Body of pancreas (tissue), 4 donors: ENCODE data around the gene CARD14. TPM values are rescaled to one million over a fixed set of nuclear protein-coding genes. Genes with fewer than 3 reads are reported as not detected.

Experiments used
- ATAC-seq: fragments of 150-250 bp; one replicate; pipeline ENCODE4 v1.9.1; 2016
- DNase-seq, 4 donors: peaks; one replicate each; pipeline ENCODE4 v3.0.0-alpha.2; 2019
- H3K27ac ChIP-seq, 4 donors: fragments of 200-600 bp; sonication (generic); 1 replicate in 3 of 4; 2 replicates in 1 of 4; pipeline versions ENCODE4 v1.5.1 to v1.6.1; 2016 to 2019; ENCODE audit warnings: mild to moderate bottlenecking in 1 of 4, mixed read lengths in 1 of 4, moderate library complexity in 1 of 4
- H3K27me3 ChIP-seq, 2 donors: fragments of 200-600 bp; sonication (generic); one replicate each; pipeline ENCODE4 v1.6.0; 2016; ENCODE audit warnings: mild to moderate bottlenecking in 1 of 2
- H3K36me3 ChIP-seq, 2 donors: fragments of 200-600 bp; sonication (generic); replicated peaks in 1 of 2; 2 replicates each; pipeline ENCODE4 v1.5.1; 2016; ENCODE audit warnings: low read depth in 2 of 2; ENCODE audit not compliant: insufficient read depth in 1 of 2
- H3K4me1 ChIP-seq: fragments of 200-600 bp; sonication (generic); one replicate; pipeline ENCODE4 v1.6.0; 2016
- H3K4me3 ChIP-seq, 2 donors: fragments of 200-600 bp; sonication (generic); 1 replicate in 1 of 2; 2 replicates in 1 of 2; pipeline ENCODE4 v1.5.1; 2016 to 2019
- H3K9me3 ChIP-seq, 3 donors: fragments of 200-600 bp; sonication (generic); 1 replicate in 2 of 3; 2 replicates in 1 of 3; pipeline ENCODE4 v1.5.1; 2016
- POLR2A ChIP-seq, 3 donors: fragments of 450-650 bp; IDR thresholded peaks; one replicate each; pipeline ENCODE4 v1.6.1; 2016; ENCODE audit warnings: antibody characterized with exemption in 3 of 3, mild to moderate bottlenecking in 2 of 3
- WGBS, 2 donors: methylation state at CpG; one replicate each; pipeline ENCODE4 v1.1.5; 2017; 5-methylcytosine and 5-hydroxymethylcytosine counted together
- intact Hi-C: fragments of 100-400 bp; cut with DNase I; formaldehyde crosslinking; loops from one replicate; pipeline ENCODE4 v1.15.1; 2023
- total RNA-seq, 2 donors: library from RNA; depleted of rRNA; stranded (reverse); fragments of >200 nt; gene quantifications; one replicate each; pipeline ENCODE4 v1.1.0, GENCODE V29; 2016
- TF ChIP-seq, protein P1 (sequence below), 7 experiments: fragments of 450-650 bp in 4 of 7; fragments of 200-600 bp in 3 of 7; sonication (generic) in 3 of 7; IDR thresholded peaks; one replicate each; pipeline ENCODE4 v1.5.1; 2016 to 2019; ENCODE audit warnings: antibody characterized with exemption in 7 of 7

Gene CARD14
- total RNA-seq = not detected

DNA sequence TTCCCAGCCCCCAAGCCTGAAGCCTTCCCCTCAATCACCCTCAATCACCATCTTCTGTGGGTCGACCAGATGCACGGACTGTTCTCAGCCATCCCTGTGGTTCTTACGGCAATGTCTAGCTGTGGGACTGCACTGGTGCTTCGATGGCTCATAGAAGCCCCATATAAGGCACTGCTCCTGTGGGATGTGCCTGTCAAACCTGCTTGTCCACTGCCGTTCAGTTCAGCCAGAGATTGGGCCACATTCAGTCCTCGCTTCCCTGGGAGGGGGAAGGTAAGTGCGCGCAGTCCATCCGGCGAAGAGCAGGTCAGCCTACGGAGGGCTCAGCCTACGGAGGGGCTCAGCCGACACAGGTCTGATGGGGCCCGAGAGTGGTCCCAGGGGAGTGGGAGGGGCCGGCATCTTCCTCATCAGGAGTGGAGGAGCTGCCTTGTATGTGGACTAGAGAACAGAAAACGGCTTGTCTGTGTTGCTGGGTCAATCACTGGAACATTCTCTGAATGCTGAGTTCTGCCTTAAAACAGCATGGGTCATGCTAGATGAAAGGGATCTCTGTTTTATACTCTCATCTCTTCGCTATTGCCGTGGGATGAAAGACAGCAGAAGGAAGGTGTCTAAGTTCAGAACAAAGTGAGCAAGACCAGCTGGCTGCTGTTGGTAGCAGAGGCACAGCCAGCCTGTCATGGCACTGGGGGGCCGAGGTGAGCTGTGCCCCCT, at the start of gene CARD14:
CARD14 (plus strand) TSS at position 247 of the 717 bp plus-strand sequence. CDS start 11,409 bp downstream, outside the sequence.
- intact Hi-C loops = no loop called here
- ATAC-seq = peak; percentile 63
- no peak within 1 kb of the TSS for H3K27ac ChIP-seq
- peaks cover 4% of the 10 kb centered on the region for H3K4me1 ChIP-seq
- H3K36me3 ChIP-seq = no peaks in the 10 kb centered on the region
- H3K9me3 ChIP-seq = no peaks in the 10 kb centered on the region
- WGBS, 2 donors = 37 to 44% methylated on average over 10 to 19 of the region's 19 CpGs
- peak in 3 of 4 donors; percentile 24 to 40 (median 27) for DNase-seq
- no peaks in the 10 kb centered on the region for H3K27me3 ChIP-seq
- no peak within 1 kb of the TSS for H3K4me3 ChIP-seq
- TF ChIP-seq POLR2A (IDR thresholded peaks at IDR 0.05) = no peak
- TF ChIP-seq, protein P1, sequence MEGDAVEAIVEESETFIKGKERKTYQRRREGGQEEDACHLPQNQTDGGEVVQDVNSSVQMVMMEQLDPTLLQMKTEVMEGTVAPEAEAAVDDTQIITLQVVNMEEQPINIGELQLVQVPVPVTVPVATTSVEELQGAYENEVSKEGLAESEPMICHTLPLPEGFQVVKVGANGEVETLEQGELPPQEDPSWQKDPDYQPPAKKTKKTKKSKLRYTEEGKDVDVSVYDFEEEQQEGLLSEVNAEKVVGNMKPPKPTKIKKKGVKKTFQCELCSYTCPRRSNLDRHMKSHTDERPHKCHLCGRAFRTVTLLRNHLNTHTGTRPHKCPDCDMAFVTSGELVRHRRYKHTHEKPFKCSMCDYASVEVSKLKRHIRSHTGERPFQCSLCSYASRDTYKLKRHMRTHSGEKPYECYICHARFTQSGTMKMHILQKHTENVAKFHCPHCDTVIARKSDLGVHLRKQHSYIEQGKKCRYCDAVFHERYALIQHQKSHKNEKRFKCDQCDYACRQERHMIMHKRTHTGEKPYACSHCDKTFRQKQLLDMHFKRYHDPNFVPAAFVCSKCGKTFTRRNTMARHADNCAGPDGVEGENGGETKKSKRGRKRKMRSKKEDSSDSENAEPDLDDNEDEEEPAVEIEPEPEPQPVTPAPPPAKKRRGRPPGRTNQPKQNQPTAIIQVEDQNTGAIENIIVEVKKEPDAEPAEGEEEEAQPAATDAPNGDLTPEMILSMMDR (IDR thresholded peaks at IDR 0.05) = no peak

DNA sequence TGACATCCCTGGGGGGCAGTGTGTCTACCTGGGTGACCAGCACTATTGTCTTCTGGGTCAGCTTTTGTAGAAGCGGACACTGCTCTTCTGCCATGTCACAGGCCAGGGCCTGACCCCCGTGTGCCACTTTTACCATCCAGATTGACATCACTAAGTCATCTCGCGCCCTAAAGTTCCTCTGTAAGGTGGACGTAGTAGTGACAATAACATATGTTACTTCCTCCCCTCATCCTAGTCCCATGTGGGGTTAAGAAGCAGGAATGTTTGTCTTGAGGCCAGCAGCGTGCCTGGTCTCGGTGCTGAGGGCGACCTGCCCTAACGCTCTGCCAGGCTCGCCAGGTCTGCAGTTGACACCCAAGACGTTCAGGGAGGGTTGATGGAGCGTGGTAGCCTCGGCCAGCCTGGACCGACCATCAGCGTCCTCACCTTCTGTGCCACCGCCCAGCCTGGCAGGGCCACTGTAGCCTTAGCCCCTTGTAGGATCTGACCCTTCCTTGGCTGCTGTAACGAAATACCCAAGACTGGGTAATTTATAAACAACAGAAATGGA, 47.7 kb upstream of the CARD14 start:
- no peak overlapping the region for H3K27ac ChIP-seq
- H3K9me3 ChIP-seq = no peaks in the 10 kb centered on the region
- no peak for DNase-seq
- H3K4me1 ChIP-seq = peaks cover 13% of the 10 kb centered on the region
- intact Hi-C loops = no loop called here
- H3K36me3 ChIP-seq = no peaks in the 10 kb centered on the region
- 81 to 89% methylated on average over 9 to 17 of the region's 17 CpGs for WGBS, 2 donors
- no peak for ATAC-seq
- H3K4me3 ChIP-seq = no peak overlapping the region
- TF ChIP-seq, protein P1 (IDR thresholded peaks at IDR 0.05) = no peak
- no peak for TF ChIP-seq POLR2A (IDR thresholded peaks at IDR 0.05)
- no peaks in the 10 kb centered on the region for H3K27me3 ChIP-seq

DNA sequence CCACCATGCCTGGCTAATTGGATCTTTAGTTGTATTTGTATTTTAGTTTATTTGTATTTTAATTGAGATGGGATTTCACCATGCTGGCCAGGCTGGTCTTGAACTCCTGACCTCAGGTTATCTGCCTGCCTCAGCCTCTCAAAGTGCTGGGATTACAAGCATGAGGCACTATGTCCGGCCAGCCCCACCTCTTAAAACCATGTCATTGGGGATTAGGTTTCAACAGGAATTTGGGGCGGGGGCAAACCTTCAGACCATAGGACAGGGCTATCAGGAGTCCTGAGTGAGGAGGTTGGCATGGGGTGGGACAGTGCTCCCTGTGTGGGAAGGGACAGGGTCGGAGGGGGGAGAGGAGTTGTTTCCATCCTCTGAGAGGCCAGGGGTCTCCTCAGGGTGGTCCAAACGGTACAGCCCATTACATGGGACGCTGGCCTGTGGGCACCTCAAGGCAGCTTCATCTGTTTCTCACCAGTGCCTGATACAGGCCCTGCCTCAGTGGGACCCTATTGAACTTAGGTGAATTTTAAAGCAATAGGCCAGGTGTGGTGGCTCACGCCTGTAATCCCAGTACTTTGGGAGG, 46.8 kb upstream of the CARD14 start:
- no peaks in the 10 kb centered on the region for H3K9me3 ChIP-seq
- intact Hi-C loops = no loop called here
- 68 to 88% methylated on average over 6 of the region's 6 CpGs for WGBS, 2 donors
- no peaks in the 10 kb centered on the region for H3K27me3 ChIP-seq
- peaks cover 13% of the 10 kb centered on the region for H3K4me1 ChIP-seq
- H3K4me3 ChIP-seq = no peak overlapping the region
- H3K27ac ChIP-seq = peak overlapping the region in 1 of 4 donors; percentile 62
- H3K36me3 ChIP-seq = no peaks in the 10 kb centered on the region
- ATAC-seq = no peak
- no peak for TF ChIP-seq POLR2A (IDR thresholded peaks at IDR 0.05)
- TF ChIP-seq, protein P1 (IDR thresholded peaks at IDR 0.05) = no peak
- DNase-seq = no peak

DNA sequence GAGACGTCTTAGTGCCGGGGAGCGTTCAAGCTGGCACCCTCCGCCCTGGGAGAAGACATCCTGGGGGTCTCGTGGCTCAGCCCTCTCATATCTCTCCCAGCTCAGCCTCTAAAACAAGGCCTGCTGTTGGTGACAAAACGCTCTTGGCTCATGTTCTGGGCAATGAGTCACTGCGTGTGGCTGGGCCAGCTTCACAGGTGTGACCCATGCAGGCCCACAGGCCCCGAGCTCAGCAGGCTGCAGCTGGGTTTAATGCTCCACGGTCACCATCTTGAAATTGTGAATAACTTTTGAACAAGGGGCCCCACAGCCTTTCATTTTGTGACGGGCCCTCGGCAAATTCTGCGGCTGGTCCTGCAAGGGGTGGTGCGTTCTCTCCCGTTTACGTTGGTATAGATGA, 46.0 kb upstream of the CARD14 start:
- 77 to 79% methylated on average over 11 to 15 of the region's 15 CpGs for WGBS, 2 donors
- intact Hi-C loops = no loop called here
- Histone ChIP-seq H3K27ac (peak overlapping the region; percentile 47 to 67 (median 55)), H3K4me1 (peaks cover 13% of the 10 kb centered on the region), H3K9me3 (no peaks in the 10 kb centered on the region), H3K27me3 (no peaks in the 10 kb centered on the region), H3K4me3 (no peak overlapping the region), H3K36me3 (no peaks in the 10 kb centered on the region)
- ATAC-seq (peak; percentile 69), DNase-seq (peak; percentile 57 to 92 (median 64))
- TF ChIP-seq POLR2A (IDR thresholded peaks at IDR 0.05) = no peak
- TF ChIP-seq, protein P1 (IDR thresholded peaks at IDR 0.05) = no peak
